ENCODE data around the gene SLC37A1. TPM values are rescaled to one million over a fixed set of nuclear protein-coding genes. Genes with fewer than 3 reads are reported as not detected.

SLC37A1 gene
- total RNA-seq, result 0.74 and 3.7 TPM in 2 replicates

GRCh38 chr21:42513151-42513984, at the start of gene SLC37A1:
Gene SLC37A1, plus strand, starts transcription at chr21:42513852. Its CDS starts 4,603 bp downstream, at chr21:42518455.

GRCh38 chr21:42496120-42496838, 17.4 kb upstream of the SLC37A1 start, which contains the start of gene RSPH1:
Gene RSPH1, minus strand, starts transcription at chr21:42496224. Its CDS starts 38 bp downstream, at chr21:42496186.

Other genes with a start within 250 kb of the SLC37A1 start
- gene TFF3, start 198.4 kb upstream of the SLC37A1 start, total RNA-seq, result not detected in 2 replicates
- gene TFF2, start 162.9 kb upstream of the SLC37A1 start, total RNA-seq, result not detected in 2 replicates
- not detected in 2 replicates for gene TFF1, start 147.3 kb upstream of the SLC37A1 start, total RNA-seq
- gene TMPRSS3, start 117.8 kb upstream of the SLC37A1 start, total RNA-seq, result not detected in 2 replicates
- not detected in 2 replicates for gene UBASH3A, start 110.0 kb upstream of the SLC37A1 start, total RNA-seq
- gene RSPH1, start 17.6 kb upstream of the SLC37A1 start, total RNA-seq, result not detected in 2 replicates
- gene PDE9A, start 139.8 kb downstream of the SLC37A1 start, total RNA-seq, result 0.15 and 0.84 TPM in 2 replicates

All from bronchus fibroblast of lung (primary cell).